Neuronal stem cell (in vitro differentiated cells): ENCODE measurements around the gene LRRC14B.

Experiments used
- DNase-seq: peaks from one replicate; pipeline ENCODE4 v3.0.0-alpha.2; 2013; ENCODE audit warnings: low spot score
- H2AFZ ChIP-seq: one replicate; pipeline ENCODE4 v1.6.1; 2013; ENCODE audit warnings: mild to moderate bottlenecking, low read length, inconsistent platforms
- H2AK5ac ChIP-seq: 2 replicates; pipeline ENCODE4 v1.6.1; 2013; ENCODE audit warnings: low read depth, mild to moderate bottlenecking, inconsistent platforms, low read length, moderate library complexity, mixed read lengths
- H2BK120ac ChIP-seq: 2 replicates; pipeline ENCODE4 v1.6.1; 2013; ENCODE audit warnings: low read depth, mild to moderate bottlenecking, inconsistent platforms, low read length, moderate library complexity, mixed read lengths
- H2BK12ac ChIP-seq: one replicate; pipeline ENCODE4 v1.6.1; 2013; ENCODE audit warnings: low read length, inconsistent platforms
- H2BK15ac ChIP-seq: 2 replicates; pipeline ENCODE4 v1.6.1; 2013; ENCODE audit warnings: mild to moderate bottlenecking, low read length, inconsistent platforms, mixed read lengths
- H2BK5ac ChIP-seq: one replicate; pipeline ENCODE4 v1.6.1; 2013; ENCODE audit warnings: inconsistent platforms, mild to moderate bottlenecking, low read length, moderate library complexity
- H3K14ac ChIP-seq: one replicate; pipeline ENCODE4 v1.6.1; 2013; ENCODE audit warnings: low read length, inconsistent platforms
- H3K18ac ChIP-seq: 2 replicates; pipeline ENCODE4 v1.6.1; 2013; ENCODE audit warnings: low read length, inconsistent platforms
- H3K23ac ChIP-seq: 2 replicates; pipeline ENCODE4 v1.6.1; 2013; ENCODE audit warnings: low read depth, mild to moderate bottlenecking, mixed read lengths, low read length, inconsistent platforms; ENCODE audit not compliant: poor library complexity
- H3K27ac ChIP-seq: replicated peaks from 3 replicates; pipeline ENCODE4 v1.5.1; 2013; ENCODE audit warnings: low read length, inconsistent platforms
- H3K27me3 ChIP-seq, 3 experiments: 2 replicates each; pipeline ENCODE4 v1.6.1; 2013; ENCODE audit warnings: low read length in 3 of 3, mild to moderate bottlenecking in 2 of 3, inconsistent platforms in 1 of 3, low read depth in 1 of 3, mixed read lengths in 1 of 3, moderate library complexity in 1 of 3; ENCODE audit not compliant: control insufficient read depth in 3 of 3, insufficient read depth in 3 of 3
- H3K36me3 ChIP-seq, 2 donors: replicated peaks in 1 of 2; 2 replicates each; pipeline ENCODE4 v1.6.1; 2013; ENCODE audit warnings: low read length in 2 of 2; ENCODE audit not compliant: control insufficient read depth in 2 of 2, insufficient read depth in 2 of 2
- H3K4ac ChIP-seq: 2 replicates; pipeline ENCODE4 v1.6.1; 2013; ENCODE audit warnings: inconsistent platforms, mild to moderate bottlenecking, low read length, moderate library complexity
- H3K4me1 ChIP-seq, 2 donors: 1 replicate in 1 of 2; 2 replicates in 1 of 2; pipeline ENCODE4 v1.6.1; 2013; ENCODE audit warnings: low read length in 2 of 2, low read depth in 1 of 2; ENCODE audit not compliant: control insufficient read depth in 2 of 2, insufficient read depth in 1 of 2
- H3K4me2 ChIP-seq: one replicate; pipeline ENCODE4 v1.6.1; 2013; ENCODE audit warnings: mild to moderate bottlenecking, low read length, inconsistent platforms; ENCODE audit not compliant: insufficient read depth, poor library complexity, severe bottlenecking
- H3K4me3 ChIP-seq, 2 donors: 2 replicates each; pipeline ENCODE4 v1.5.1; 2013; ENCODE audit warnings: low read length in 2 of 2, mild to moderate bottlenecking in 2 of 2, inconsistent platforms in 1 of 2, moderate library complexity in 1 of 2
- H3K79me1 ChIP-seq: one replicate; pipeline ENCODE4 v1.6.1; 2013; ENCODE audit warnings: low read depth, mild to moderate bottlenecking, inconsistent platforms, low read length, moderate library complexity
- H3K9ac ChIP-seq: one replicate; pipeline ENCODE4 v1.6.1; 2013; ENCODE audit warnings: mild to moderate bottlenecking, low read depth, low read length, inconsistent platforms; ENCODE audit not compliant: poor library complexity
- H3K9me3 ChIP-seq, 2 donors: replicated peaks in 1 of 2; 2 replicates each; pipeline versions ENCODE3 to v1.6.1; 2013; ENCODE audit warnings: low read length in 2 of 2, mild to moderate bottlenecking in 2 of 2, inconsistent platforms in 1 of 2, low read depth in 1 of 2, mixed read lengths in 1 of 2, moderate library complexity in 1 of 2; ENCODE audit not compliant: control insufficient read depth in 2 of 2, insufficient read depth in 1 of 2
- H4K8ac ChIP-seq: one replicate; pipeline ENCODE4 v1.6.1; 2013; ENCODE audit warnings: low read depth, mild to moderate bottlenecking, inconsistent platforms, low read length, moderate library complexity
- H4K91ac ChIP-seq: one replicate; pipeline ENCODE4 v1.6.1; 2013; ENCODE audit warnings: low read length, low read depth, mild to moderate bottlenecking, inconsistent platforms; ENCODE audit not compliant: poor library complexity
- WGBS, 2 donors: extraction: QIAGEN DNeasy Blood & Tissue Kit; methylation state at CpG; one replicate each; pipeline ENCODE4 v1.1.7; 2013; ENCODE audit warnings: missing lambda C conversion rate in 2 of 2, mixed read lengths in 1 of 2; ENCODE audit not compliant: insufficient read length in 2 of 2, insufficient replicate concordance in 1 of 2; ENCODE audit errors: extremely low coverage in 2 of 2; 5-methylcytosine and 5-hydroxymethylcytosine counted together

The LRRC14B gene

DNA sequence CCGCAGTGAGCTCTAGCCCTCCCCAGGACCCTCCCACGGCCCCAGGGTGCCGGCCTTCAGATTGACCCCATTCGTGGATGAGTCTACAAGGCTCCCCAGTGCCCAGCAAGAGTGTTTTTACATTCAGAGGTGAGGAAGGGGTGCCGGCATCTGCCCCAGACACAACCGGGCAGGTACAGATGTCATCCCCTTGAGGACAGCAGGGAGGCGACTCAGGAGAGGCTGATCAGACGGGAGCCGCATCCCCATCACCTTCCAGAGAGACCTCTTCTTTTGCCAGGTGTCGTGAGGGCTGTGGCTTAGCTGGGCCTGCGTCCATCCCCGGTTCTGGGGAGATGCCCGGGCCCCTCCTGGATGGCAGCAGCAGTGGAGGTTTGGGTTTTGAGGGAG, 4.3 kb upstream of the LRRC14B start:
- DNase-seq, result no peak
- Histone ChIP-seq H3K9me3 (no peaks in the 10 kb centered on the region), H2BK5ac (peak overlapping the region; percentile 78), H3K27me3 (no peaks in the 10 kb centered on the region), H2BK120ac (no peak overlapping the region), H3K27ac (no peak overlapping the region), H3K36me3 (peaks cover 5 to 13% of the 10 kb centered on the region in 2 donors), H3K9ac (no peak overlapping the region), H2AK5ac (peak overlapping the region; percentile 45), H4K91ac (no peak overlapping the region), H3K4me1 (peaks cover 9 to 18% of the 10 kb centered on the region in 2 donors), H3K4ac (no peak overlapping the region), H2BK15ac (no peak overlapping the region), H3K23ac (no peak overlapping the region), H3K79me1 (no peaks in the 10 kb centered on the region), H2BK12ac (no peak overlapping the region), H3K4me2 (no peak overlapping the region), H3K18ac (peak overlapping the region; percentile 11), H4K8ac (no peak overlapping the region), H3K14ac (no peak overlapping the region), H3K4me3 (no peak overlapping the region), H2AFZ (no peak overlapping the region)
- no CpG with 5 or more reads among the region's 13 CpGs for WGBS, 2 donors

DNA sequence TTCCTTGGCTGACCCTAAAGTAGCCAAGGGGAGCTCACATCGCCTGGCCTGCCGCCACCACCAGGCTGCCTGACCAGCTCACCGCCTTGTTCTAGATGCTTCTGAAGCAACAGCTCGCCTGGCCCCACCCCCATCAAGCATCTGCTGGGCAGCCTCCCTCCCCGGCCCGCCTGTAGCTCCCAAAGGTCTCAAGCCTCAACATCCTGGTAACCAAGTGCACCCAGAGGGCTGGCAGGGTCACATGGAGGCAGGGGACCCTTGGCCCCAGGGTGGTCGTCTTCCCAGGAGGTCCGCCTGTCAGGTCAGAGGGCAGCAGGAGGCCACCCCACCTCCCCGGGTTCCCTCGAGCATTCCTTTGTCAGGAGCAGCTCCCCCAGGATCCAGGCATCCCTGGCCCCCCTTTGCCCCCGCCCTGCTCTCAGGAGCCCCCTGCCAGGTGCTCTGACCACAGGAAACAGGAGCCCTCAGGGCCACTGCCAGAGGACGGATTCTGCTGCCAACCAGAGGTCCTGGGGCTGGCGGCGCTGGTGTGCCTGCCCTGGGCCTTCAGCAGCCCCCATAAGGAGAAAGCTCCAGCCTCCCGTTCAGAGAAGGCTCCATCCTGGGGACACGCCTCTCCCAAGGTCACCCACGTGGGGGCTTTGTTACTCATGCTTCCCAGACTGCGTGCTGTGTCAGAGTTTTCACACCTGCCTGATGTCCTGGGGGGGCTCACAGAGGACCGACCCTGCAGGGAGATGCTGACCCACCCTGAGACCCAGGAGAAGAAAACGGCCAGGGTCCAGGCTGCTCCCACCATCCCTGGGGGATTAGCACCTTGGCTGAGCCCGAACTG, 3.5 kb upstream of the LRRC14B start:
- Histone ChIP-seq H3K23ac (peak overlapping the region; percentile 59), H2BK12ac (peak overlapping the region; percentile 34), H3K4me3 (no peak overlapping the region), H2AK5ac (peak overlapping the region; percentile 45), H3K4me1 (peaks cover 9 to 18% of the 10 kb centered on the region in 2 donors), H4K8ac (no peak overlapping the region), H3K79me1 (no peaks in the 10 kb centered on the region), H3K27ac (no peak overlapping the region), H3K36me3 (peaks cover under 1 to 6% of the 10 kb centered on the region in 2 donors), H3K27me3 (no peaks in the 10 kb centered on the region), H3K4me2 (no peak overlapping the region), H3K18ac (peak overlapping the region; percentile 87), H4K91ac (no peak overlapping the region), H3K14ac (peak overlapping the region; percentile 91), H2BK5ac (peak overlapping the region; percentile 78), H2BK15ac (no peak overlapping the region), H3K9ac (no peak overlapping the region), H2BK120ac (no peak overlapping the region), H3K9me3 (no peaks in the 10 kb centered on the region), H2AFZ (no peak overlapping the region), H3K4ac (no peak overlapping the region)
- no peak for DNase-seq
- no CpG with 5 or more reads among the region's 21 CpGs for WGBS, 2 donors

DNA sequence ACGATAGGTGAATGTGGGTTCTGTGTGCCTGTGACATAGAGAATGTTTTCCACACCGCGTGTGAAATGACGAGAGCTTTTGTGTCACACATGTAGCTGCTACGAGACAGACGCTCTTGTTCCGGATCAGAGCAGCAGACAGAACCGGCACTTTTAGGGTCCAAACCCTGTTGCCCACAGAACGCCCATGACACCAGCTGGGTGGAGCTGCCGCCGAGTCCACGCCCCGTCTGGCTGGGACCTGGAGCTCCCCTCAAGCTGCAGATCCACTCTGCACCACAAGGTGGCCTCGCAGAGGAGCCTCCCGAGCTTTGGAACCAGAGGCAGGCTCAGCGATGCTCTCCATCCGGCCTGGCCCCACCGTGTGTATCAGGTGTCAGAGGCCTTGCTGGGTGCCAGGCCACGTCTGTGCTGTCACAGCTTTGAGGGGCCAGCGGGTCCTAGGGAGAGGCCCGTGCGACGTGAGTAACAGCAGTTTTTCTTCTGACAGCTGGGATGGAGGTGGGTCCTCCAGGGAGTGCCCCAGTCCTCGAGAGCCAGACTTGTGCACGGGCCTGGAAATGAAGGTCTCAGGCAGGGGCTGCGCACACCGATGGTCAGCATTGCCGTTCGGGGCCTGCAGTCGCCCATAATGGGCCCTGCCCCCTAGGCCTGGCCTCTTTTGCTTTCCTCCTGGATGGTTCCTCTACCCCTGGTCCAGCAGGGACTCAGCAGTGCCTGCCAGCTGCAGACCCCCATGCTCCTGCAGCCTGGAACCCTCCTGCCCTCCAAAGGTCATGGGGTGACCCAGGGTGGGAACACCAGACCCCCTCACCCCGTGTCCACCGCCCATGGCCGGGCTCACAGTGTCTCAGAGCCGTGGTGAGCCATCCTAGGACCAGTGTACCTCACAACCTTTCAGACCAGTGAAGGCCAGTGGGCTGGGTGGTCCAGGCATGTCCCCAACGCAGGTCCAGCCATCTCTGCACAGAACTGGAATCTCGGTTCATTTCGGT, 2.5 kb upstream of the LRRC14B start:
- no CpG with 5 or more reads among the region's 37 CpGs for WGBS, 2 donors
- Histone ChIP-seq H3K4ac (no peak overlapping the region), H2BK120ac (no peak overlapping the region), H3K36me3 (peaks cover 0 to 3% of the 10 kb centered on the region in 2 donors), H2BK15ac (peak overlapping the region; percentile 25), H3K23ac (peak overlapping the region; percentile 59), H3K4me1 (peaks cover 9 to 18% of the 10 kb centered on the region in 2 donors), H3K9ac (peak overlapping the region; percentile 38), H2AFZ (peak overlapping the region; percentile 72), H3K4me2 (no peak overlapping the region), H2AK5ac (peak overlapping the region; percentile 40), H3K9me3 (no peaks in the 10 kb centered on the region), H3K27me3 (no peaks in the 10 kb centered on the region), H3K79me1 (peaks cover 2% of the 10 kb centered on the region), H2BK12ac (peak overlapping the region; percentile 34), H3K27ac (no peak overlapping the region), H3K14ac (no peak overlapping the region), H3K4me3 (peak overlapping the region in 1 of 2 donors; percentile 57), H4K91ac (no peak overlapping the region), H4K8ac (no peak overlapping the region), H2BK5ac (no peak overlapping the region), H3K18ac (peak overlapping the region; percentile 55)
- DNase-seq, result peak; percentile 81
